GM21619 (cell line): Measurements from ENCODE around the gene ATG14.
"Not testable (repeated sequence)": the region's sequence is repeated elsewhere in the genome, so short reads cannot be mapped to it uniquely, and the experiment has no call there.

Experiments used
- ATAC-seq: cut with Tn5 transposase; IDR thresholded peaks from one replicate; pipeline ENCODE4 v1.9.1; 2021; ENCODE audit not compliant: unreplicated experiment

Gene ATG14

GRCh38 chr14:55411426-55412389, at the start of gene ATG14:
TSS of gene ATG14 (minus strand) at chr14:55411830. CDS start at chr14:55411822, 8 bp downstream.
- ATAC-seq: peak; percentile 96

- peak; percentile 83 for ATAC-seq
Measured at GRCh38 chr14:55458800-55459515, 47.3 kb upstream of the ATG14 start.

GRCh38 chr14:55457496-55457895, 45.9 kb upstream of the ATG14 start:
- ATAC-seq: no peak

- ATAC-seq: not testable (repeated sequence)
Measured at GRCh38 chr14:55456411-55456810, 44.8 kb upstream of the ATG14 start.

- no peak for ATAC-seq
Measured at GRCh38 chr14:55454264-55455002, 42.8 kb upstream of the ATG14 start.

- ATAC-seq: no peak
Measured at GRCh38 chr14:55451950-55452349, 40.3 kb upstream of the ATG14 start.

GRCh38 chr14:55451398-55451797, 39.8 kb upstream of the ATG14 start:
- no peak for ATAC-seq

- ATAC-seq: no peak
Measured at GRCh38 chr14:55450987-55451386, 39.4 kb upstream of the ATG14 start.

GRCh38 chr14:55450539-55450938, 38.9 kb upstream of the ATG14 start:
- ATAC-seq: no peak

- no peak for ATAC-seq
Measured at GRCh38 chr14:55450124-55450523, 38.5 kb upstream of the ATG14 start.

- no peak for ATAC-seq
Measured at GRCh38 chr14:55449116-55449515, 37.5 kb upstream of the ATG14 start.

- ATAC-seq: no peak
Measured at GRCh38 chr14:55448141-55448614, 36.5 kb upstream of the ATG14 start.

- ATAC-seq: no peak
Measured at GRCh38 chr14:55446833-55447232, 35.2 kb upstream of the ATG14 start.

GRCh38 chr14:55446127-55446736, 34.6 kb upstream of the ATG14 start:
- ATAC-seq: no peak

GRCh38 chr14:55441286-55441685, 29.7 kb upstream of the ATG14 start:
- no peak for ATAC-seq

GRCh38 chr14:55440385-55440784, 28.8 kb upstream of the ATG14 start, which contains the start of gene TBPL2:
TSS of gene TBPL2 (minus strand) at chr14:55440616. CDS start at chr14:55440449, 167 bp downstream.
- ATAC-seq: no peak

- ATAC-seq: no peak
Measured at GRCh38 chr14:55438066-55438683, 26.5 kb upstream of the ATG14 start.

- ATAC-seq: no peak
Measured at GRCh38 chr14:55436931-55437330, 25.3 kb upstream of the ATG14 start.

GRCh38 chr14:55436519-55436918, 24.9 kb upstream of the ATG14 start:
- no peak for ATAC-seq

GRCh38 chr14:55434805-55435174, 23.2 kb upstream of the ATG14 start:
- ATAC-seq: no peak
